Renal pelvis (tissue), 4 donors: ENCODE results near the gene TMEM59. TPM values are rescaled to one million over a fixed set of nuclear protein-coding genes. Genes with fewer than 3 reads are reported as not detected.
"Not testable (repeated sequence)": the region's sequence is repeated elsewhere in the genome, so short reads cannot be mapped to it uniquely, and the experiment has no call there.

Experiments
- DNase-seq: peaks from one replicate; pipeline ENCODE4 v3.0.0-alpha.2; 2013
- polyA plus RNA-seq, 3 donors: library from polyadenylated mRNA; unstranded; fragments of 120-200 nt; gene quantifications; one replicate each; pipeline ENCODE4 v1.2.1, GENCODE V29; 2013; ENCODE audit not compliant: insufficient read length in 3 of 3

Gene TMEM59
- polyA plus RNA-seq, 3 donors = 308 to 352 (median 329) TPM

DNA sequence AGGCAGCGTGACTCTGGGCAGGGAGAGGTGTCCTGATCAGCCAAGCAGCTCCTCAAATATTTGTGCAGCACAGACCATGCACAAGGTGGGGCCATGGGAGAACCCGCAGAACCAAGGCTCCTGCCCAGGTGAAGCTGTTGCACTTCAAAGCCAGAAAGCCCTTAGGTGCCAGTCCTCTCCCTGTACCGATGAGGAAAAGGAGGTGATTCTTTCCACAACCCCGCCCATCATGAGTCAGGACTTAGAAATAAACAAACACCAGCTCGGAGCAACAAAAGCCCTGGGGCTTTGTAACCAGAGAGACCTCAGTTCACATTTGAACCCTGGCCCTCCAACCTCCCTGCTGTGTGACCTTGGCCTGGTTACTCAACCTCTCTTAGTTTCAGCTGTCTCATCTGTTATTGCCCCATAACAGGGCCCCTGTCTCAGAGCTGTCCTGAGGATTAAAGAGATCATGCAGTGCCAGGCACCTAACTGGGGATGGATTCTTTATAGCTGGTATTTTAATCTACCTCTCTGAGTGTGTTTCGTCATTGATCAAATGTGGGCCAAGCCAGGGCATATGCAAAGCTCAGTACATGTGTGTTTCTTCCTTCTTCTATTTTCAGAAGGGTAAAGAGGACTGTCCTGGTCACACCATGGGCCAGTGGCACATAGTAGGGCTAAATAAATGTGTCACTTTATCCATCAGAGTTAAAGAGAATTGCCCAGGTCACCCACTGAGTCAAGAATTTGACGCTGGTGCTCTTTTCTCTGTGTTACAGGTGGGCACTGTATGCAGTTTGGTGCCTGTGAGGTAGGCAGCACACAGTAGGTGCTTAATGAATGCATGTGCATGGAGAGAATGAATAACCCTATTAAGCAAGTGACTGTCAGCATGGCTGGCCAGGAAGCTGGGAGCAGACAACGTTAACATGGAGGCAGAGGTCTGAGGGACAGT, 36.4 kb downstream of the TMEM59 start:
- DNase-seq = no peak

DNA sequence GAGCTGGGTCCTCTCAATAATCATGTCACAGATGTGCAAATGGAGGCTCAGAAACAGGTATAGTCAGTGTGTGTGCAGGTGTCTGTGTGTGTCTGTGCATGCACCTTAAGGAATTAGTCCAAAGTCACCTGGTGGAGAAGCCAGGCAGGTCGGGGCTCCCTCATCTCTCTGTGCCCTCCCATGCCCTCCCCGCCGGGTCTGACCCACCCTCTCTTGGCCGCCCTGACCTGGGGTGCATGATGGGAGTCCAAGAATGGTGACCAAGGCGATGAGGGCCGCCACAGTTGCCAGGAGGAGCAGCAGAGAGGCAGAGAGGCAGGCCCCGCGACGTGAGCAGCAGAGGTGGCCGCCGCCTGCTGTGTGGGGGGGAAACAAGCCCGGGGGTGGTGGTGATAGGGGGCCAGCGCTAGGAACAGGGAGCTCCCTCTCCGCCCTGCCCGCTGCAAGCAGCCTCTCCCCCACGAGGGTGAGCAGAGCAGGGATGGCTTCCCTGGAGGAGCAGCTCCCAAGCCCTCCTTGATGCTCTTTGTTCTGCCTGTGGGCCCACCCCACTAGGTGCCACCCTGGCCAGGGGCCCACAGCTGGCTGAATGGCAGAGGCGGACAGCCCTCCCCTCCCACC, 38.9 kb downstream of the TMEM59 start:
- DNase-seq = no peak

DNA sequence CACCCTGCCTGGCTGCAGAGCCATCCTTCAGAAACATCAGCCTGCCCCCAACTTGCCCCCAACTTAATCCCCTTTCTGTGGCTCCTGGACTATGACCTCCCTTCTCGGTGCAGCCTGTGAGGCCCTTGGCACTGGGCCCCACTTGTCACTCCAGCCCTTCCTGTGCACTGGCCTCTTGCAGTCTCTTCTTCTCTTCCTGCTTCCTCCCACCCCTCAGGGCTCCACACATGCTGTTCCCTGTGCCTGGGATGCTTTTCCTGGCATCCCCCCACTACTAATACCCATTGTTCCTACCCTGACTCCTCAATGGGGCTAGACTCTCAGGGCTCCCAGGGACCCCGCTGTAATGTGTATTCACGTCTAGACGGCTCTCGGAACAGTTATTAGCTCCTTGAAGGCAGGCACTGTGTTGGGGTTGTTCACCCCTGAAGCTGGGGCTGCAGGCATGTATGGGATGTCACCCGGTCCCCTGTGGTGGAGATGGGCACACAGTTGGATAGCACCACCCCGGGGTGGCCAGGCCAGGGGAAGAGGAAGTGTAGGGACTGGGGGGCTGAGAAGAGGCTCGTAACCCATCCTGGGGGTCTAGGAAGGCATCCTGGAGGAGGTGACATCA, 39.5 kb downstream of the TMEM59 start:
- DNase-seq = no peak

DNA sequence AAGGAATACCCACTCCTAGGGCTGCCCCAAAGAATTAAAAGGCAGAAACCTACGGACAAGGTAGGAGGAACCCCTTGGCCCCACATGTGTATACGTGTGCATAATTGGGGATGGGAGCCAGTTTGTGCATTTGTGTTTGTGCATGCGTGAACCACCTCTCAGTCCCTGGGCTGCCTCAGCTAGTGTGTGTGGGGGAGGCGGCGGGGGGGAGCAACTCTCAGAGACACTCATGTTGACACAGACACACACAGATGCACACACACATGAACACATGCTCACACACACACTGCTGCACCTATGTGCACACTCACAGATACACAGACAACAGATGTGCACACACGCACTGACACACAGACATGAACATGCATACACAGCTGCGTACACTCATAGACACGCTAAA, 40.1 kb downstream of the TMEM59 start:
- no peak for DNase-seq

DNA sequence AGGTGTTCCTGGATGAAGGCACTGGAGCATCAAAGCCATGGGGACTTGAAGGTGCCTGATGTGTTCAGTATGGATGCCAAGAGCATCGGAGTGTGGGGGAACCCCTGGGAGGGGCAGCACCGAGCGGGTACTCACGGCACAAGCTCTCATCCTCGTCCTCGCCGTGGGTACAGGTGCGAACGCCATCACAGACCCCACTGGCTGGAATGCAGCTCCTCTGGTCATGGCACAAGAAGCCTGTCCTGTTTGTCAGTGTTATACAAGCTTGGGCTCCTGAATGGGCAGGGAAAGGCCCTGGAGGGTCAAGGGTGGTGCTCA, 41.0 kb downstream of the TMEM59 start:
- no peak for DNase-seq

DNA sequence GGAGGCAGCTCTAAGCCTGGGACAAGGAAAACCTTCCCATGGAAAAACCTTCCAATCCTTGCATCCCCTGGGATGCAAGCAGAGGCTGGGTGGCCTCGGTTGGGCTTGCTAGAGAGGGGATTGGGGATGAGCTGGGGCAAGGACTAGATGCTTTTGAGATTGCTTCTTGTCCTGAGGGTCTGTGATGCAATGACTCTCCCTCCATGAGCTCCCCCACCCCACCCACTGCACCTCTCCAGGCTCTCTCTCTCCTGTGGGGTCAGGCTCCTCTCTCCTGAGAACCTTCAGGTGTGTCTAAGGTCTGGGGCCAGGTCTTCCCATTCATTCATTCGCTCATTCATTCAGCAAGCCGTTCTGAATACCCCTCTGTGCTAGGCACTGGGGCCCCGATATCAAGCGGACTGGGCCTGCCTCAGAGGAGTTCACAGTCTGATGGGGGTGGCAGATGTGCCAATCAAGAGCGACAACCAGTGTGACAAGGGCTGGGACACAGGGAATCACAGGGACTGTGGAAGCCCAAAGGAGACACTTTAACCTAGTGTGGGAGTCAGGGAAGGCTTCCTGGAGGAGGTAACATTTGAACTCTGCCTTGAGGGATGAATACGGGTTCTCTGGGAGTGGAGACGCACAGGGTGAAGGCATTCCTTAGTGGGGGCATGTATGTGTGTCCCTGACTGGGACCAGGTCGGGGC, 41.5 kb downstream of the TMEM59 start:
- DNase-seq = no peak

DNA sequence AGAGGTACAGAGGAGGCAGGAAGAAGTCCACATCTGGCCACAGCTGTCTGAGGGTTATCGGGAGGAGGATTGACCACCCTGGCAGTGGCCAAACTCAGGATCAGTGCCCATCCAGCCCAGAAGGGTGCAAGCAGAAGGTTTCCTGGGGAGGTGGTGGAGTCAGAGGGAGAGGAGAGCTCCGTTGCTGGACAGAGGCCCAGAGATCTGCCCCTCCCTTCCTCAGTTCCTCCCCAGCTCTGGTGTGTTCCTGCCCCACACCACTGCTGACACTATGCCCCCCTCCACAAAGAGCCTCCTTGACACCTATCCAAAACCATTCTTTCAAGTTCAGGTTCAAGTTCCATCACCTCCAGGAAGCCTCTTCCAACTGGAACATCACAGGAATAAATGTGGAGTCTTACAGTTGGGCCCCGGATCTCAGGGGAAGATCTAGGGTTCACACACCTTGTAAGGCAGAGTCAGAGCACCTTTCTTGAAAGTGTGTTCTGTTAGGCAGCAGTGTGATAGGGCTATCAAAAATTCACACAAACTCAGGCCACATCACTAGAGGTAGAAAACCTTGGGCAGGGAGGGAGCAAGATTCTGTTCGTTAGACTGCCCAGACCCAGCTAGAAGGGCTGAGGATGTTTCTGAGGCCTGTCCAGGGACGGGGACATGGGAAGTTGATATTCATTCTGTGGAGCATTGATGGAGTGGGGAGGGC, 42.4 kb downstream of the TMEM59 start:
- no peak for DNase-seq

DNA sequence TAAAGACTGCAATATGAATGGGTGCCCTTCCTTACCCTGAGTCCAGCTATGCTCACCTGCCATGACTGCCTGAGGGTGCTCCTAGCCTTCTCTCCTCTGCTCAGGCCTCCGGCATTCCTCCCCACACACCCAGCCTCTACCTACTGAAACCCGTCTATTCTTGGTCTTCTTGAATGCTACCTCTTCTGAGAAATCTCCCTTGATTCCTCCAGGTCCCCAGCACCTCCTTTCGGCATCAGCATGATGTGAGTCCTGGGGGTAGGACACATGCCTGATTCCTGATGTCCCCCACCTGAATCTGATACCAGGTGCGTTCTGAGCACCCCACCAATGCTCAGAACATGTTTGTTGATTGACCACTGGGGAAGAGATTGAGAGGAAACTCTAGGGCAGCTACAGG, 43.6 kb downstream of the TMEM59 start:
- DNase-seq = no peak

DNA sequence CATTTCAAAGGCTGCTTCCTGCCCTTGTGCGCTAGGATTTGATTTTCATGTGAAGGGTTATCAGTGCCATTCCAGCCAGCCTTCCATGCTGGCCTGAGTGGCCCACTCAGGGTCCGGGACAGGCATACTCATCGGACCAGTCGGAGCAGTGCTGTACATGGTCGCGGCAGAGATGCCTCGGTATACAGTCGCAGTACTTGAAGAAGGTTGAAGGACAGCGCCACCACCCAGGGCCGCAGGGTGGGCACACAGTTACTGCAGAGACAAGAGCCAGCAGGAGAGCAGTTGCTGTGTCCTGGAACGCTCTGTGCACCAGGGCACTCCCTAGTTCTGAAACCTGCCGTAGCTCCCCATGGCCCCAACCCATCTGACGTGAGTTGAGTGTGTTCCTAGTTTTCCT, 44.1 kb downstream of the TMEM59 start:
- DNase-seq = no peak

DNA sequence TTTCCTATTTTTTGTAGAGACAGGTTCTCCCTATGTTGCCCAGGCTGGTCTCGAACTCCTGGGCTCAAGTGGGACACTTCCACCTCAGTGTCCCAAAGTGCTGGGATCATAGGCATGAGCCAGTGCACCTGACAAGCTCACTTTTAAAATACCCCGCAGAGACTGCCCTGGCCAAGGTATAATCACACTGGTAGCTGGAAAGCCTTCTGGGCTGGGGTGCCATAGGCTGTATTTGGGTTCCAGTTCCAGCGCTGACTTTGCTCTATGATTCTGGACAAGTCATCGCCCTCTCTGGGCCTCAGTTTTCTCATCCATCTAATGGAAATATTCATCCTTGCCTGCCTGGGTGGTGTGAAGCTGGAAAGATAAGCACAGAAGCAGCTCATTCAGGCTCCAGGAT, 45.4 kb downstream of the TMEM59 start:
- DNase-seq = no peak

DNA sequence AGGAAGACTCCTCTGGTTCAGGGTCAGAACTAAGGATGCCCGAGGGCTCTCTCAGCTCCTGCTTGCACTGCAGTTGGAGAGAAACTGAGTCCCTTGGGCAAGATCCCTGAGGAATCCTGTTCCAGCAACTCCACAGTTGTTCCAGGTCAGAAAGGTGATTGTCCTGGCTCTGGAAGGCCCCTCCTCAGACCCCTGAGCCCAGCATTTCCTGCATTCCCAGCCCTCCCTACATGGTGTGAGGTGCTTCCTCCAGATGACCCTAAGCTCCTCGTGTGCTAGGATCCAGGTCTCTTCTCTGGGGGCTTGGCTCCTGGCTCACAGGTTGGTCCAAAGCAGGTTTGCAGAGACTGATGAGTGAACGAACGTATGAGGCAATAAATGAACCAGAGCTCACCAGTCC, 46.5 kb downstream of the TMEM59 start:
- DNase-seq = no peak

DNA sequence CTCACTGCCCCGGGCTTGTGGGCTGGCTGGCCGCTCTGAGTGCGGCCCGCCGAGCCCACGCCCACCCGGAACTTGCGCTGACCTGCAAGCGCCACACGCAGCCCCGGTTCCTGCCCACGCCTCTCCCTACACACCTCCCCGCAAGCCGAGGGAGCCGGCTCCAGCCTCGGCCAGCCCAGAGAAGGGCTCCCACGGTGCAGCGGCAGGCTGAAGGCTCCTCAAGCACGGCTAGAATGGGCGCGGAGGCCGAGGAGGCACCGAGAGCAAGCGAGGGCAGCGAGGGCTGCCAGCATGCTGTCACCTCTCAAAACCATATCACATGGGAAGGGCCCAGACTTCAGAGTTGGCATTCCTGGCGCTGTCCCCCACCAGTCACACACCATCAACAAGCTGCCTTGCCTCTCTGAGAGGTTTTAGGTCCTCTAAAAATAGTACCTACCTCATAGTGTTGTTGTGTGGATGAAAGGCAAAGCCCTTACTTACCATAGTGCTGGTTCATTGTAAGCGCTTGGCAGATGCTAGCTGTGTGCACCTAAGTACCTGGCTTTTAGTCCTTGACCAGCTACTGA, 48.4 kb downstream of the TMEM59 start:
- no peak for DNase-seq

DNA sequence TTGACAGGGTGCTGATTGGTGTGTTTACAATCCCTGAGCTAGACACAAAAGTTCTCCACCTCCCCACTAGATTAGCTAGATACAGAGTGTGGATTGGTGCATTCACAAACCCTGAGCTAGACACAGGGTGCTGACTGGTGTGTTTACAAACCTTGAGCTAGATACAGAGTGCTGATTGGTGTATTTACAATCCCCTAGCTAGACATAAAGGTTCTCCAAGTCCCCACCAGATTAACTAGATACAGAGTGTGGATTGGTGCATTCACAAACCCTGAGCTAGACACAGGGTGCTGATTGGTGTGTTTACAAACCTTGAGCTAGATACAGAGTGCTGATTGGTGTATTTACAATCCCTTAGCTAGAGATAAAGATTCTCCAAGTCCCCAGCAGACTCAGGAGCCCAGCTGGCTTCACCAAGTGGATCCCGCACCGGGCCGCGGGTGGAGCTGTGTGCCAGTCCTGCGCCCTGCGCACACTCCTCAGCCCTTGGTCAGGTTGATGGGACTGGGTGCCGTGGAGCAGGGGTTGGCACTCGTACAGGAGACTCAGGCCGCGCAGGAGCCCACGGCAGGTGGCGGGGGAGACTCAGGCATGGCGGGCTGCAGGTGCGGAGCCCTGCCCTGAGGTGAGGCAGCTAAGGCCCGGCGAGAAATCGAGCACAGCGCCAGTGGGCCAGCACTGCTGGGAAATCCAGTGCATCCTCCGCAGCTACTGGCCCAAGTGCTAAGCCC, 49.1 kb downstream of the TMEM59 start:
- not testable (repeated sequence) for DNase-seq

DNA sequence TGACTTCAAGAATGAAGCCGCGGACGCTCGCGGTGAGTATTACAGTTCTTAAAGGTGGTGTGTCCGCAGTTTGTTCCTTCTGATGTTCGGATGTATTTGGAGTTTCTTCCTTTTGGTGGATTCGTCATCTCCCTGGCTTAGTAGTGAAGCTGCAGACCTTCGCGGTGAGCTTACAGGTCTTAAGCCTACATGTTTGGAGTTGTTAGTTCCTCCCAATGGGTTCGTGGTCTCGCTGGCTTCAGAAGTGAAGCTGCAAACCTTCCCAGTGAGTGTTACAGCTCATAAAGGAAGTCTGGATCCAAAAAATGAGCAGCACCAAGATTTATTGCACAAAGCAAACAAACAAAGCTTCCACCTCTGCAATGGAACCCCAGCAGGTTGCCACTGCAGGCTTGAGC, 49.8 kb downstream of the TMEM59 start:
- DNase-seq = no peak

DNA sequence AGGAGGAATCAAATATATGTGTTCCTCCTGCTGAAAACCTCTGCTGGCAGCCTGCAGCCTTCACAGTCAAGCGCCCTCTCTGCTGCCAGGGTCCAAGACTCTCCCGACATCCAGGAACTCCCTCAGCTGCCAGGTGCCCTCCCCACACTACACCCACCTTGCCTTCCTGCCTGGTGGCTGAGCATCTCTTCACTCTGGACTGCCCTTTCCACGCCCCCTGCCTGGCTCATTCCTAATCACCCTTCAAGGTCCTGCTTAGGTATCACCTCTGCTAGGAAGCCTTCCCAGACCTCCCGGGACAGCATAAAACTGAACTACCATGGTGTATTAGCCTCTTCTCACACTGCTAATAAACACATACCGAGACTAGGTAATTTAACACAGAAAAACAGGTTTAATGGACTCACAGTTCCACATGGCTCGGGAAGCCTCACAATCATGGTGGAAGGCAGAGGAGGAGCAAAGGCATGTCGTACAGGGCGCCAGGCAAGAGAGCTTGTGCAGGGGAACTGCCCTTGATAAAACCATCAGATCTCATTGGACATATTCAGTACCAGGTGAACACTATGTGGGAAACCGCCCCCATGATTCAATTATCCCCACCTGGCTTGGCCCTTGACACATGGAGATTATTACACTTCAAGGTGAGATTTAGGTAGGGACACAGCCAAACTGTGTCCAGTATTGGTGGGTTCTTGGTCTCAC, 50.3 kb downstream of the TMEM59 start:
- DNase-seq = no peak

DNA sequence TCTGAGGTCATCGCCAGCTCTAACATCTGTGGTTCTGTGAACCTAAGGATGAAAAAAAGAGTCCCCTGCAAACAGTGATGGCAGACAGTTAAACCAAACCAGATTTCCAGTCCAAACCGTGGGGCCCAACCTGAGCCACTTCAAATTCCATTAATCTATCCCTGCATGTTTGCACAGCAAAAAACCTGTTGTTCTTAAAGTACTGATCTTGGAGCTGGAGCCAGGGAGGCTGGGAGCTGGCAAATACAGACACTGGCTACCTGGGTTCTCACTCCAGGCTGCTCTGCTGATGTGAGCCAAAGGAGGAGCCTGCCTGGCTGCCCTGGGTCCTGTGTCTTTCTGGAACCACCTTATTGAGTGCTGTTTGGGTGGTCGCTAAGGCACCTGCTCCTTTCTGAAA, 51.4 kb downstream of the TMEM59 start:
- DNase-seq = no peak

DNA sequence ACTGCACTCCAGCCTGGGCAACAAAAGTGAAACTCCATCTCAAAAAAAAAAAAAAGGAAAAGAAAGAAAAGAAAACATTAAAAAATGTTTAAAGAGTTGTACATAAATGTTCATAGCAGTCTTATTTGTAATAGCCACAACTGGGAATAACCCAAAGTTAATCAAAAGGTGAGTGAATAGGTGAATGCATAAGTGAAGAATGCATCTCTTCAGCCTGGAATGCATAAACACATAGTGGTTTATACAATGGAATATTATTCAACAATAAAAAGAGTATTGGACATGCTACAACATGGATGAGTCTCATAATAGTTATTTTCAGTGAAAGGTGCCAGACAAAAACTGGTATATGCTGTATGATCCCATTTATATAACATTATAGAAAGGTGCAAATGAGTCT, 53.1 kb downstream of the TMEM59 start:
- DNase-seq = no peak

DNA sequence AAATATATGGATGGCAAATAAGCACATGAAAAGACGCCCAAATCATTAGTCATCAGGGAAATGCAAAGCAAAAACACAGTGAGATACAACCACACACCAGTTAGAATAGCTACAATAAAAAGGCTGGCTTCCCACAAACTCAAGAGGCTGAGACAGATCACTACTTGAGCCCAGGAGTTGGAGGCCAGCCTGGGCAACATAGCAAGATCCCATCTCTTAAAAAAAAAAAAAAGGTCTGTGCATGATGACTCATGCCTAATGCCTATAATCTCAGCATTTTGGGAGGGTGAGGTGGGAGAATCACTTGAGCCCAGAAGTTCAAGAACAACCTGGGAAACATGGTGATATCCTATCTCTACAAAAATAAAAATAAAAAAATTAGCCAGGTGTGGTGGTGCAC, 54.8 kb downstream of the TMEM59 start:
- no peak for DNase-seq

DNA sequence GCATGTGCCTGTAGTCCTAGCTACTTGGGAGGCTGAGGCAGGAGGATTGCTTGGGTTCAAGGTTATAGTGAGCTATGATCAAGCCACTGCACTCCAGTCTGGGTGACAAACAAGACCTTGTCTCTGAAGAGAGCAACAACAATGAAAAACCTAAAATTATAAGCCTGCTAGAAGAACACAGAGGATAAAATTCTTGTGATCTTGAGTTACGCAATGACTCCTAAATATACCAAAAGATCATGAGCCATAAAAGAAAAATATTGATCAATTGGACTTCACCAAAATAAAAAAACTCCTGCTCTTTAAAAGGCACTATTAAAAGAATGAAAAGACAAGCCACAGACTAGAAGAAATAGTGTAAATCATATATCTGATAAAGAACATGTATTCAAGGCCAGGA, 57.3 kb downstream of the TMEM59 start:
- DNase-seq = no peak

DNA sequence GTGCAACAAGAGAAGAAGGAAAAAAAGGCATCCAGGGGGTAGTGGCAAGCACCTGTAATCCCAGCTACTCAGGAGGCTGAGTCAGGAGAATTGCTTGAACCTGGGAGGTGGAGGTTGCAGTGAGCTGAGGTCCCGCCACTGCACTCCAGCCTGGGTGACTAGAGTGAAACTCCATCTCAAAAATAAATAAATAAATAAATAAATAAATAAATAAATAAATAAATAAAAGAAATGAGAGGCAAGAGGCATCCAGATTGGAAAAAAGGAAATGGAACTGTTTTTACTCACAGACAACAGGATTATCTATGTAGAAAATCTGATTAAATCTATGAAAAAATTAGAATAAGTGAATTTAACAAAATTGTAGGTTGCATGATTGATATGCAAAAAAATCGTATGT, 58.5 kb downstream of the TMEM59 start:
- not testable (repeated sequence) for DNase-seq
